ENCODE results near the gene FIG4. TPM values are rescaled to one million over a fixed set of nuclear protein-coding genes. Genes with fewer than 3 reads are reported as not detected.

The FIG4 gene
- total and polyA plus RNA-seq, 2 of the 13 experiments (the other 11 are each of a cell fraction or from before 2014, with no cell fraction given): 5.5 to 7.9 TPM

GRCh38 chr6:109767961-109768360, 76.9 kb downstream of the FIG4 start:
- WGBS (ENCODE audit: low lambda C conversion rate): 98% methylated on average over 3 of the region's 3 CpGs
- H3K9ac ChIP-seq (ENCODE audit: insufficient read depth, low read depth, low read length): no peak overlapping the region
- TF ChIP-seq THAP9 (CRISPR knock-in tag; IDR thresholded peaks at IDR 0.05; ENCODE audit: borderline replicate concordance) (no peak), TCF7L2 (IDR thresholded peaks at IDR 0.05; ENCODE audit: low read depth, low read length) (no peak), MAF1 (CRISPR knock-in tag; IDR thresholded peaks at IDR 0.05; ENCODE audit: borderline replicate concordance) (no peak), NFE2L2 (IDR thresholded peaks at IDR 0.05; ENCODE audit: low read length) (no peak), ZNF644 (CRISPR knock-in tag; IDR thresholded peaks at IDR 0.05; ENCODE audit: low read depth) (no peak), ZBTB34 (CRISPR knock-in tag; IDR thresholded peaks at IDR 0.05) (no peak)
- TF ChIP-seq, protein P1, sequence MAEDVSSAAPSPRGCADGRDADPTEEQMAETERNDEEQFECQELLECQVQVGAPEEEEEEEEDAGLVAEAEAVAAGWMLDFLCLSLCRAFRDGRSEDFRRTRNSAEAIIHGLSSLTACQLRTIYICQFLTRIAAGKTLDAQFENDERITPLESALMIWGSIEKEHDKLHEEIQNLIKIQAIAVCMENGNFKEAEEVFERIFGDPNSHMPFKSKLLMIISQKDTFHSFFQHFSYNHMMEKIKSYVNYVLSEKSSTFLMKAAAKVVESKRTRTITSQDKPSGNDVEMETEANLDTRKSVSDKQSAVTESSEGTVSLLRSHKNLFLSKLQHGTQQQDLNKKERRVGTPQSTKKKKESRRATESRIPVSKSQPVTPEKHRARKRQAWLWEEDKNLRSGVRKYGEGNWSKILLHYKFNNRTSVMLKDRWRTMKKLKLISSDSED (CRISPR knock-in tag; IDR thresholded peaks at IDR 0.05): no peak
- TF ChIP-seq, protein P2, sequence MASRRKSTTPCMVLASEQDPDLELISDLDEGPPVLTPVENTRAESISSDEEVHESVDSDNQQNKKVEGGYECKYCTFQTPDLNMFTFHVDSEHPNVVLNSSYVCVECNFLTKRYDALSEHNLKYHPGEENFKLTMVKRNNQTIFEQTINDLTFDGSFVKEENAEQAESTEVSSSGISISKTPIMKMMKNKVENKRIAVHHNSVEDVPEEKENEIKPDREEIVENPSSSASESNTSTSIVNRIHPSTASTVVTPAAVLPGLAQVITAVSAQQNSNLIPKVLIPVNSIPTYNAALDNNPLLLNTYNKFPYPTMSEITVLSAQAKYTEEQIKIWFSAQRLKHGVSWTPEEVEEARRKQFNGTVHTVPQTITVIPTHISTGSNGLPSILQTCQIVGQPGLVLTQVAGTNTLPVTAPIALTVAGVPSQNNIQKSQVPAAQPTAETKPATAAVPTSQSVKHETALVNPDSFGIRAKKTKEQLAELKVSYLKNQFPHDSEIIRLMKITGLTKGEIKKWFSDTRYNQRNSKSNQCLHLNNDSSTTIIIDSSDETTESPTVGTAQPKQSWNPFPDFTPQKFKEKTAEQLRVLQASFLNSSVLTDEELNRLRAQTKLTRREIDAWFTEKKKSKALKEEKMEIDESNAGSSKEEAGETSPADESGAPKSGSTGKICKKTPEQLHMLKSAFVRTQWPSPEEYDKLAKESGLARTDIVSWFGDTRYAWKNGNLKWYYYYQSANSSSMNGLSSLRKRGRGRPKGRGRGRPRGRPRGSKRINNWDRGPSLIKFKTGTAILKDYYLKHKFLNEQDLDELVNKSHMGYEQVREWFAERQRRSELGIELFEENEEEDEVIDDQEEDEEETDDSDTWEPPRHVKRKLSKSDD (CRISPR knock-in tag; IDR thresholded peaks at IDR 0.05; ENCODE audit: low read depth): no peak

More at GRCh38 chr6:109767961-109768360, 76.9 kb downstream of the FIG4 start:
- Histone ChIP-seq H3K4me1 (ENCODE audit: insufficient read depth, low read length) (no peaks in the 10 kb centered on the region), H2AFZ (ENCODE audit: low read length) (no peak overlapping the region), H3K27me3 (ENCODE audit: control insufficient read depth in 1 of 2, insufficient read depth in 2 of 2, low read length in 2 of 2) (no peaks in the 10 kb centered on the region), H3K4me2 (ENCODE audit: low read depth, low read length) (no peak overlapping the region), H3K27ac (ENCODE audit: extremely low read length, insufficient read depth, low read length) (no peak overlapping the region), H3K79me2 (ENCODE audit: insufficient read depth, low read length) (no peaks in the 10 kb centered on the region), H3K4me3 (replicated peaks in 1 of 3; ENCODE audit: insufficient read depth in 1 of 3, low read depth in 2 of 3, low read length in 3 of 3) (no peak overlapping the region), H3K9me3 (ENCODE audit: low read length) (no peaks in the 10 kb centered on the region), H4K20me1 (ENCODE audit: insufficient read depth, low read length) (no peaks in the 10 kb centered on the region), H3K36me3 (replicated peaks in 1 of 2; ENCODE audit: control insufficient read depth in 1 of 2, insufficient read depth in 2 of 2, low read length in 2 of 2) (no peaks in the 10 kb centered on the region)
- intact Hi-C loops (cut with micrococcal nuclease; ENCODE audit: unreplicated experiment) (no loop called here), in situ Hi-C loops (cut with HindIII; ENCODE audit: extremely low pct_ligation_motif_present, low pct_unique_long_range_greater_than_20kb) (no loop called here)
- ChIA-PET POLR2A (no interaction called here), CTCF (ENCODE audit: low intra/inter-chr PET ratio, low total read pairs) (no interaction called here)
- DNase-seq (ENCODE audit: low spot score): no peak
- FAIRE-seq: no peak
- no peak for ATAC-seq
- BruUV-seq (replicated peaks): no TSS peak

All from HepG2 (cell line).